Epidermal melanocyte (primary cell): ENCODE data around the gene DGCR6.
"Not testable (repeated sequence)": the region's sequence is repeated elsewhere in the genome, so short reads cannot be mapped to it uniquely, and the experiment has no call there.

Experiments
- DNase-seq: peaks from one replicate; pipeline ENCODE4 v3.0.0; 2011; ENCODE audit warnings: low spot score; ENCODE audit not compliant: insufficient read length

The DGCR6 gene

GRCh38 chr22:18905540-18906409 lies at the start of gene DGCR6:
TSS of gene DGCR6 (plus strand) at chr22:18906320. CDS start at chr22:18906375, 55 bp downstream.
- DNase-seq: no peak

GRCh38 chr22:18859314-18859713 lies 46.8 kb upstream of the DGCR6 start:
- DNase-seq: not testable (repeated sequence)

- not testable (repeated sequence) for DNase-seq
Observed at GRCh38 chr22:18881260-18881659, 24.9 kb upstream of the DGCR6 start.

- DNase-seq: not testable (repeated sequence)
Observed at GRCh38 chr22:18884465-18884864, 21.7 kb upstream of the DGCR6 start.

- no peak for DNase-seq
Observed at GRCh38 chr22:18888115-18888514, 18.0 kb upstream of the DGCR6 start.

GRCh38 chr22:18890510-18891192 lies 15.5 kb upstream of the DGCR6 start:
- not testable (repeated sequence) for DNase-seq

GRCh38 chr22:18893775-18894174 lies 12.3 kb upstream of the DGCR6 start:
- not testable (repeated sequence) for DNase-seq

- DNase-seq: not testable (repeated sequence)
Observed at GRCh38 chr22:18896037-18896657, 10.0 kb upstream of the DGCR6 start.

GRCh38 chr22:18906410-18906745 lies 258 bp downstream of the DGCR6 start:
- DNase-seq: not testable (repeated sequence)

- DNase-seq: no peak
Observed at GRCh38 chr22:18906896-18907295, 776 bp downstream of the DGCR6 start.

- DNase-seq: no peak
Observed at GRCh38 chr22:18909556-18909955, 3.4 kb downstream of the DGCR6 start.

GRCh38 chr22:18911535-18911934 lies 5.4 kb downstream of the DGCR6 start:
- DNase-seq: not testable (repeated sequence)

GRCh38 chr22:18912264-18912946 lies 6.3 kb downstream of the DGCR6 start:
- DNase-seq: not testable (repeated sequence)

- DNase-seq: not testable (repeated sequence)
Observed at GRCh38 chr22:18914558-18914957, 8.4 kb downstream of the DGCR6 start.

GRCh38 chr22:18915550-18915949 lies 9.4 kb downstream of the DGCR6 start:
- DNase-seq: not testable (repeated sequence)

GRCh38 chr22:18917818-18918217 lies 11.7 kb downstream of the DGCR6 start:
- DNase-seq: not testable (repeated sequence)

GRCh38 chr22:18920257-18920902 lies 14.3 kb downstream of the DGCR6 start:
- DNase-seq: not testable (repeated sequence)

- DNase-seq: no peak
Observed at GRCh38 chr22:18925368-18926064, 19.4 kb downstream of the DGCR6 start.

GRCh38 chr22:18927020-18927419 lies 20.9 kb downstream of the DGCR6 start:
- DNase-seq: no peak

GRCh38 chr22:18927573-18927972 lies 21.5 kb downstream of the DGCR6 start:
- DNase-seq: no peak
